Trophoblast cell (in vitro differentiated cells and primary cell): ENCODE data around the gene ID1.

ENCODE experiments used
- DNase-seq, 2 donors: peaks; one replicate each; pipeline ENCODE4 v3.0.0-alpha.2; 2016
- H2AFZ ChIP-seq: 2 replicates; pipeline ENCODE4 v1.6.1; 2013; ENCODE audit warnings: low read length, moderate library complexity, mild to moderate bottlenecking; ENCODE audit not compliant: insufficient read depth, poor library complexity
- H2AK5ac ChIP-seq: 2 replicates; pipeline ENCODE4 v1.6.1; 2013; ENCODE audit warnings: mild to moderate bottlenecking, low read length
- H2BK120ac ChIP-seq: 2 replicates; pipeline ENCODE4 v1.6.1; 2013; ENCODE audit warnings: low read length, mild to moderate bottlenecking, moderate library complexity; ENCODE audit not compliant: insufficient read depth, poor library complexity
- H2BK12ac ChIP-seq: 2 replicates; pipeline ENCODE4 v1.6.1; 2013; ENCODE audit warnings: mild to moderate bottlenecking, low read length, moderate library complexity
- H2BK5ac ChIP-seq: 2 replicates; pipeline ENCODE4 v1.6.1; 2013; ENCODE audit warnings: low read length, low read depth, moderate library complexity, mild to moderate bottlenecking; ENCODE audit not compliant: poor library complexity
- H3K14ac ChIP-seq: 2 replicates; pipeline ENCODE4 v1.6.1; 2013; ENCODE audit warnings: mild to moderate bottlenecking, low read length
- H3K18ac ChIP-seq: 2 replicates; pipeline ENCODE4 v1.6.1; 2013; ENCODE audit warnings: mild to moderate bottlenecking, low read length
- H3K23ac ChIP-seq: 2 replicates; pipeline ENCODE4 v1.6.1; 2013; ENCODE audit warnings: low read length
- H3K27ac ChIP-seq: 2 replicates; pipeline ENCODE4 v1.5.1; 2013; ENCODE audit warnings: low read depth, mild to moderate bottlenecking, inconsistent platforms, low read length, moderate library complexity
- H3K27me3 ChIP-seq: 2 replicates; pipeline ENCODE4 v1.6.1; 2013; ENCODE audit warnings: inconsistent platforms, mild to moderate bottlenecking, low read length, moderate library complexity; ENCODE audit not compliant: insufficient read depth
- H3K36me3 ChIP-seq, 2 experiments: 1 replicate in 1 of 2; 2 replicates in 1 of 2; pipeline ENCODE4 v1.6.1; 2013; ENCODE audit warnings: low read length in 2 of 2, mild to moderate bottlenecking in 2 of 2, moderate library complexity in 1 of 2; ENCODE audit not compliant: insufficient read depth in 2 of 2, control insufficient read depth in 1 of 2
- H3K4ac ChIP-seq: 2 replicates; pipeline ENCODE4 v1.6.1; 2013; ENCODE audit warnings: low read depth, mild to moderate bottlenecking, low read length, moderate library complexity
- H3K4me1 ChIP-seq, 2 experiments: 1 replicate in 1 of 2; 2 replicates in 1 of 2; pipeline ENCODE4 v1.6.1; 2013; ENCODE audit warnings: low read length in 2 of 2, mild to moderate bottlenecking in 2 of 2, moderate library complexity in 1 of 2; ENCODE audit not compliant: insufficient read depth in 2 of 2, control insufficient read depth in 1 of 2
- H3K4me2 ChIP-seq: 2 replicates; pipeline ENCODE4 v1.6.1; 2013; ENCODE audit warnings: inconsistent platforms, mild to moderate bottlenecking, low read length, moderate library complexity
- H3K4me3 ChIP-seq: 2 replicates; pipeline ENCODE4 v1.5.1; 2013; ENCODE audit warnings: mild to moderate bottlenecking, low read depth, low read length, inconsistent platforms
- H3K79me1 ChIP-seq: one replicate; pipeline ENCODE4 v1.6.1; 2013; ENCODE audit warnings: low read length
- H3K79me2 ChIP-seq: 2 replicates; pipeline ENCODE4 v1.6.1; 2013; ENCODE audit warnings: low read length, mild to moderate bottlenecking; ENCODE audit not compliant: control insufficient read depth, insufficient read depth, poor library complexity
- H3K9ac ChIP-seq: 2 replicates; pipeline ENCODE4 v1.6.1; 2013; ENCODE audit warnings: mild to moderate bottlenecking, low read length
- H3K9me3 ChIP-seq: 2 replicates; pipeline ENCODE4 v1.6.1; 2013; ENCODE audit warnings: low read depth, mild to moderate bottlenecking, control low read depth, inconsistent platforms, low read length; ENCODE audit not compliant: insufficient read depth
- H4K12ac ChIP-seq: 2 replicates; pipeline ENCODE4 v1.6.1; 2013; ENCODE audit warnings: low read depth, mild to moderate bottlenecking, low read length, moderate library complexity
- H4K8ac ChIP-seq: 2 replicates; pipeline ENCODE4 v1.6.1; 2013; ENCODE audit warnings: low read depth, mild to moderate bottlenecking, low read length, moderate library complexity
- H4K91ac ChIP-seq: one replicate; pipeline ENCODE4 v1.6.1; 2013; ENCODE audit warnings: low read depth, mild to moderate bottlenecking, low read length, moderate library complexity
- WGBS: extraction: QIAGEN DNeasy Blood & Tissue Kit; methylation state at CpG from one replicate; pipeline ENCODE4 v1.1.7; 2013; ENCODE audit warnings: missing lambda C conversion rate; ENCODE audit not compliant: insufficient read length, insufficient coverage; ENCODE audit errors: extremely low coverage; 5-methylcytosine and 5-hydroxymethylcytosine counted together

The ID1 gene

DNA sequence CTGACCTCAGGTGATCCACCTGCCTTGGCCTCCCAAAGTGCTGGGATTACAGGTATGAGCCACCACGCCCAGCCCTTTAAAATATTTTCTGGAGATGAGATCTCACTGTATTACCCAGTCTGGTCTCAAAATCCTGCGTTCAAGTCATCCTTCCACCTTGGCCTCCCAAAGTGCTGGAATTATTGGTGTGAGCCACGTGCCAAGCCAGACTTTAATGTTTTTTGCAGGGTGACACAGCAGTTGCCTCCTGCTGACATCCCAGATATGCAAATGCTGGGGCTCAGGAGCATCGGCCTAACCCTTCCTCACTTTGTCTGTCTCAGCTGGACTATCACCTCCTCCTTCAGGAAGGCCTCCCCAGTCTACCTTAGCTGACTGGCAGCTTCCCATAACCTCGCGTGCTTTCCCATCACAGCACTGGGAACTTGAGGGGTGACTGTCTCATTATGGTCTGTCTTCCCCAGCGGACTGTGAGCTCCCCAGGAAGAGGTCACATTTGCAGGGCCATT lies 14.3 kb upstream of the ID1 start:
- no peak overlapping the region for H4K12ac ChIP-seq
- H2AK5ac ChIP-seq: peak overlapping the region; percentile 70
- H2BK120ac ChIP-seq: peak overlapping the region; percentile 65
- H3K36me3 ChIP-seq: no peaks in the 10 kb centered on the region
- H4K91ac ChIP-seq: peak overlapping the region; percentile 62
- peaks cover 28 to 41% of the 10 kb centered on the region in 2 experiments for H3K4me1 ChIP-seq
- peaks cover 11% of the 10 kb centered on the region for H3K79me2 ChIP-seq
- no peak overlapping the region for H3K4me2 ChIP-seq
- no CpG with 5 or more reads among the region's 7 CpGs for WGBS
- H2AFZ ChIP-seq: peak overlapping the region; percentile 3
- no peak overlapping the region for H3K9ac ChIP-seq
- DNase-seq: peak in 1 of 2 donors; percentile 38
- no peaks in the 10 kb centered on the region for H3K27me3 ChIP-seq
- peak overlapping the region; percentile 5 for H3K27ac ChIP-seq
- H3K4ac ChIP-seq: peak overlapping the region; percentile 5
- H3K14ac ChIP-seq: peak overlapping the region; percentile 38
- peaks cover 63% of the 10 kb centered on the region for H3K79me1 ChIP-seq
- H2BK12ac ChIP-seq: peak overlapping the region; percentile 98
- H3K23ac ChIP-seq: no peak overlapping the region
- H3K4me3 ChIP-seq: no peak overlapping the region
- peak overlapping the region; percentile 20 for H3K18ac ChIP-seq
- H4K8ac ChIP-seq: peak overlapping the region; percentile 34
- H3K9me3 ChIP-seq: peaks cover 3% of the 10 kb centered on the region
- peak overlapping the region; percentile 39 for H2BK5ac ChIP-seq

DNA sequence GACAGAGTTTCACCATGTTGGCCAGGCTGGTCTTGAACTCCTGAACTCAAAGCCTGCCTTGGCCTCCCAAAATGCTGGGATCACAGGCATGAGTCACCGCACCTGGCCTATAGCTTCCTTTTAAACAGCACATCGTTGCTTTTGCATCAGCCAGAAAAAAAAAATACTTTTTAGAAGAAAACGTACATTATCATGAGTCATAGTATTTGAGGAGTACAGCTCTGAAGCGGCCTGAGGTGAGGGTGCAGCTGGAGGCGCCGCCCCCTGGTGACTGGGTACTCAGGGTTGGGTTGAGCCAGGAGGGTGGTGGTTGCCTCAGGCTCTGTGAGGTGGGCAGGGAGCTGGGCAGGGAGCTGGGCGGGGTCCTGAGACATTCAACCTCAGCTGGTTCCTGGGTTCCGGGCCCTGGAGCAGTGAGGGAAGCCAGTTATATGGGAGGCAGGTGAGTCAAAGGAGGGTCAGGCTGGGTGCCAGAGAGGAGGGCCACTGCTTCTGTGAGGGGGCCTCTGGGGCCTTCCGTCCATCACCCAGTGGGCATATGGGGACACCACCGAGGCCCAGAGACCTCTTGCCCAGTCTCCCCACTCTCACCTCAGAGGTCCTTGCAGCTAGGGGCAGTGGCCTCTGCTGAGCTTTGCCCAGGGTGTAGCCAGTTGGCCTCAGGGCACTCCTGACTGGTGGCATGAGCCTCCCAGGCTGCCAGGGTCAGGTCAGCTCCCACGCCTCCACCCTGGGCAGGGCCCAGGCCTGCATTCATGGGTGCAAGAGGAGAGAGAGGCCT lies 11.7 kb upstream of the ID1 start:
- Histone ChIP-seq H3K4me2 (no peak overlapping the region), H3K14ac (peak overlapping the region; percentile 93), H3K27ac (peak overlapping the region; percentile 98), H2AFZ (peak overlapping the region; percentile 32), H3K79me2 (peaks cover 12% of the 10 kb centered on the region), H3K79me1 (peaks cover 68% of the 10 kb centered on the region), H3K4ac (peak overlapping the region; percentile 70), H3K27me3 (no peaks in the 10 kb centered on the region), H3K4me1 (peaks cover 32 to 47% of the 10 kb centered on the region in 2 experiments), H3K4me3 (no peak overlapping the region), H2BK120ac (peak overlapping the region; percentile 96), H3K36me3 (no peaks in the 10 kb centered on the region), H3K23ac (no peak overlapping the region), H2AK5ac (peak overlapping the region; percentile 95), H2BK12ac (peak overlapping the region; percentile 98), H4K91ac (peak overlapping the region; percentile 98), H4K8ac (peak overlapping the region; percentile 64), H3K18ac (peak overlapping the region; percentile 95), H3K9me3 (peaks cover 3% of the 10 kb centered on the region), H4K12ac (peak overlapping the region; percentile 43), H2BK5ac (peak overlapping the region; percentile 99), H3K9ac (no peak overlapping the region)
- DNase-seq: peak; percentile 93 to 97
- no CpG with 5 or more reads among the region's 11 CpGs for WGBS

DNA sequence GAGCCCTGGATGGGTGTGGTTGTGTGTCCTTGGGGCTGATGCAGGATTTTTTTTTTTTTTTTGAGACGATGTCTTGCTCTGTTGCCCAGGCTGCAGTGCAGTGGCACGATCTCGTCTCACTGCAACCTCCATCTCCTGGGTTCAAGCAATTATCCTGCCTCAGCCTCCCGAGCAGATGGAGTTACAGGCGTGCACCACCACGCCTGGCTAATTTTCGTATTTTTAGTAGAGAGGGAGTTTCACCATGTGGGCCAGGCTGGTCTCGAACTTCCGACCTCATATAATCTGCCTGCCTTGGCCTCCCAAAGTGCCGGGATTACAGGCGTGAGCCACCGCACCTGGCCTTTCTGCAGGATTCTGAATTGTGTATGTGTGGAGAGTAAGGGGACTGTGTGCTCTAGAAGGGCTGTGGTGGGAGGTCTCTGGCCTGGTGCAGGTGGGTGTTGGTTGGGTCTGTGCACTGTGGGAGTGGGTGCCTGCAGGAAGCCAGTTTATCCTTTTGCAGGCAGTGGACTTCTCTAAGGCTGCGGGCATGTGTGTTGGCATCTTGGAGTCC lies 11.0 kb upstream of the ID1 start:
- Histone ChIP-seq H3K4me1 (peaks cover 28 to 45% of the 10 kb centered on the region in 2 experiments), H3K9ac (no peak overlapping the region), H3K14ac (peak overlapping the region; percentile 93), H3K9me3 (peaks cover 3% of the 10 kb centered on the region), H3K79me1 (peaks cover 69% of the 10 kb centered on the region), H2BK12ac (peak overlapping the region; percentile 98), H3K4ac (peak overlapping the region; percentile 70), H2AFZ (peak overlapping the region; percentile 50), H3K18ac (peak overlapping the region; percentile 95), H2AK5ac (peak overlapping the region; percentile 95), H4K91ac (peak overlapping the region; percentile 98), H3K36me3 (no peaks in the 10 kb centered on the region), H3K23ac (no peak overlapping the region), H2BK5ac (peak overlapping the region; percentile 99), H3K27ac (peak overlapping the region; percentile 98), H3K79me2 (peaks cover 12% of the 10 kb centered on the region), H3K4me3 (no peak overlapping the region), H4K8ac (peak overlapping the region; percentile 64), H3K4me2 (no peak overlapping the region), H3K27me3 (no peaks in the 10 kb centered on the region), H2BK120ac (peak overlapping the region; percentile 96), H4K12ac (no peak overlapping the region)
- WGBS: no CpG with 5 or more reads among the region's 13 CpGs
- peak in 1 of 2 donors; percentile 25 for DNase-seq

DNA sequence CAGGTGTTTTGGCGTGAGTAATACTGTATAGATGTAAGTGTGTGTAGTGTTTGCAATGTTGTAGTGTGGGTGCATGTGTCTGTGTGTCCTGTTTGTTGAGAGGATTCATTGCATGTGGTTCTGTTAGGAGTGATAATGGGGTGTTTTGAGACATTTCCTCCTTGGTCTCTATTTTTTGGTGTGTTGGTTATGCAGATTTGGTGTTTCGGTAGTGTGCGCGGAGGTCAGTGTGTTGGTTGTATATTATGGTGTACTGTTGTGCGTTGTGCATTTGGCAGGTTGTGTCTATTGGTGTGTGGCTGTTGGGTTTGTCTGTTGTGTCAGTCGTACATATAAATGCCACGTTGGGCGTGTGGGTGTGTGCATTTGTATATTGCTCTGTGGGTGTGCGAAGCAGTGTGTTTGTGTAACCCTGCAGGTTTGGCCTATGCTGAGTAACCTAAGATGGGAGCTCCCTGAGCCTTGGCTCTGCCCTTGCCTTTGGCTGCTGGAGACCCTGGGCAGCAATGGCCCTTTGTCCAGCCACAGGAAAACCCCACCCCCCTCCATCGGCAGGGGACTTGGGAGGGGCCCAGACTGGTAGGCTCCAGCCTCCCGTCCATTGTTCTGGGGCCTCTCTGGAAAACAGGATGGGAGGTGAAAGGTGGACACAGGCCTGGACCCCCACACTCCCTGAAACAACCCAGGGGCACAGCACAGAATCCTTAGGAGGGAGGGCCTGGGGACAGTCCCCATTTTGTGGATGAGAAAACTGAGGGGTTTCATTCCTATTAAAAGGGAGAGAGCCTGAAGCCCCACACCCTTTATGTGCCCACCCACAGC lies 10.3 kb upstream of the ID1 start:
- H3K18ac ChIP-seq: peak overlapping the region; percentile 95
- H3K27ac ChIP-seq: peak overlapping the region; percentile 98
- peak overlapping the region; percentile 92 for H2AK5ac ChIP-seq
- H3K79me1 ChIP-seq: peaks cover 65% of the 10 kb centered on the region
- peak overlapping the region; percentile 98 for H4K91ac ChIP-seq
- H3K4me1 ChIP-seq: peaks cover 28 to 42% of the 10 kb centered on the region in 2 experiments
- H3K23ac ChIP-seq: no peak overlapping the region
- H2AFZ ChIP-seq: peak overlapping the region; percentile 50
- peak overlapping the region; percentile 98 for H2BK12ac ChIP-seq
- peak overlapping the region; percentile 70 for H3K4ac ChIP-seq
- no CpG with 5 or more reads among the region's 11 CpGs for WGBS
- peaks cover 3% of the 10 kb centered on the region for H3K9me3 ChIP-seq
- no peaks in the 10 kb centered on the region for H3K36me3 ChIP-seq
- peaks cover 12% of the 10 kb centered on the region for H3K79me2 ChIP-seq
- peak overlapping the region; percentile 43 for H4K8ac ChIP-seq
- H3K4me2 ChIP-seq: peak overlapping the region; percentile 4
- peak overlapping the region; percentile 93 for H3K14ac ChIP-seq
- peak overlapping the region; percentile 96 for H2BK120ac ChIP-seq
- no peaks in the 10 kb centered on the region for H3K27me3 ChIP-seq
- no peak overlapping the region for H3K9ac ChIP-seq
- peak in 1 of 2 donors; percentile 47 for DNase-seq
- H4K12ac ChIP-seq: peak overlapping the region; percentile 12
- H3K4me3 ChIP-seq: no peak overlapping the region
- H2BK5ac ChIP-seq: peak overlapping the region; percentile 99
